Measurements from ENCODE around the gene PPEF2.
A peak's percentile ranks its signal among the peaks of the same experiment; 100 is the strongest.
"Not testable (repeated sequence)": the region's sequence is repeated elsewhere in the genome, so short reads cannot be mapped to it uniquely, and the experiment has no call there.

The PPEF2 gene, protein sequence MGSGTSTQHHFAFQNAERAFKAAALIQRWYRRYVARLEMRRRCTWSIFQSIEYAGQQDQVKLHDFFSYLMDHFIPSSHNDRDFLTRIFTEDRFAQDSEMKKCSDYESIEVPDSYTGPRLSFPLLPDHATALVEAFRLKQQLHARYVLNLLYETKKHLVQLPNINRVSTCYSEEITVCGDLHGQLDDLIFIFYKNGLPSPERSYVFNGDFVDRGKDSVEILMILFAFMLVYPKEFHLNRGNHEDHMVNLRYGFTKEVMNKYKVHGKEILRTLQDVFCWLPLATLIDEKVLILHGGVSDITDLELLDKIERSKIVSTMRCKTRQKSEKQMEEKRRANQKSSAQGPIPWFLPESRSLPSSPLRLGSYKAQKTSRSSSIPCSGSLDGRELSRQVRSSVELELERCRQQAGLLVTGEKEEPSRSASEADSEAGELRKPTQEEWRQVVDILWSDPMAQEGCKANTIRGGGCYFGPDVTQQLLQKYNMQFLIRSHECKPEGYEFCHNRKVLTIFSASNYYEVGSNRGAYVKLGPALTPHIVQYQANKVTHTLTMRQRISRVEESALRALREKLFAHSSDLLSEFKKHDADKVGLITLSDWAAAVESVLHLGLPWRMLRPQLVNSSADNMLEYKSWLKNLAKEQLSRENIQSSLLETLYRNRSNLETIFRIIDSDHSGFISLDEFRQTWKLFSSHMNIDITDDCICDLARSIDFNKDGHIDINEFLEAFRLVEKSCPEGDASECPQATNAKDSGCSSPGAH

DNA sequence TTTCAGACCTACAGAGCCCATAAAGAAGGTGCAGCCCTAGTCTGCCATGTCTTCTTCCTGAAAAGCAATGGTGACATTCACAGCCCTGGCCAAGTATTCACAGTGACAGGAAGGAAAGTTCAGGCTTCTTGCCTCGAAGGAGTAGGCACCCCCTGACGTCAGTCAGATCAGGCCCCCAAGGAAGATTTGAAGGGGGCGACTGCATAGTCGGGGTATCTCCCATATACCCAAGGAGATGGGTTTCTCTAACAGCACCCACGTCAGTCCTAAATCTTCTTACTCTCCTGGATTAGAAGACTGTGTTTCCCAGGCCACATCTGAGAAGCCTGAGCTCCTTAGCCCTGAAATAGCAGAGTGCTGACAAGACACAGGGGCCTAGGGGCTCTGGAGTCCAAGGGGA, at the start of gene PPEF2:
TSS of gene PPEF2 (minus strand) at position 101 of the 400 bp plus-strand sequence. CDS start 6,127 bp downstream, outside the sequence.
- no peak for DNase-seq (ENCODE audit: low read depth in 2 of 2)

DNA sequence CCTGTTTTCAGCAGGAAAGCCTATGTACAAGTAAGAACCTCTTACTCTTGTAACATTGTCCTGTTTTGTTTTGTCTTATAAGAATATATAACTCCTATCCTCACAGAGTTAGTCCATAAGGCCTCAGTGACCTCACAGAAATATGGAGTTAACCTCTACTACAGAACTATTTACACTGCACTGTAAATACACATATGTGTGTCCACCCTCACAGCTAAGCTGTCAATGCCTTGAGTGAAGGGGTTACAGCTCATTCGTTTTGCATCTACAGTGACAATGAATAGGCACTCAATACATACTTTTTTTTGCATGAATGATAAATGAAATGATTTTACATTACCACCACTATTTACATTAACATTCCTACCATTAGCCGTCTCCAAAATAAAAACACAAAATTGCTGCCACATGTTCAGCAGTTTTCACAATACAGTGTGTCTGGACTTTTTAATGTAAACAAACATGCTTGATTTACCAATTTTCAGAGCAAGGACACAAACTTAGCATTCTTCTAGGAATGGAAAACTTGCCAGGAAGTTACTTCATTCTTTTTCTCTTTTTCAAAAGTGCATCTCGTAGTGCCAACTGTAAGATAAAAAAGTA, 48.1 kb upstream of the PPEF2 start:
- DNase-seq (ENCODE audit: low read depth in 2 of 2) = no peak

DNA sequence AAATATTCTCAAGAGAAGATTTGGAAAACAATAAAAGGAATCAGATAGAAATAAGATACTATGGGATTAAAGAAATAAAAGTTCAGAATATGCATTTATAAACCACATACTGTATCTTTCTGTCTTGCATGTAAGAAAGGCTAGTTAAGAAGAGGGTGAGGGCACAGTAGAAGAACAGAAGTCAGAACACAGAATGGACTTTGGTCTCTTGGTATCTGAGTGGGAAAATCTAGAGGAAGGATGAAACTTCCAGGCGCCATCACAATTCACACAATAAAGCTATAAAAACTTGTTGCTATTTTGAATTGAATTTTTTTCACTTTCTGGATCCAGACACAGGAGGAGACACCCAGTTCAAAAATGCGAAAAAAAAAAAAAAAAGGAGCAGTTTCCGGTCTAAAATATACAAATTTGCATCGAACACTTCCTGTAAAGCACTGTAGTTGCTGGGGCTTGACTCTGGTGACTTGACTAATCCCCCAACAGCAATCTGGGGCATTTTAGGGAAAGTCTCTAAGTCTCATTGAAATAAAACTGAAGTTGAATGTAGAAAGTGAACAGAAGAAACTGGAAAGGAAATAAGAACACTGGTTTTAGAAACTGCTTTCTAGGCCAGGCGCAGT, 46.7 kb upstream of the PPEF2 start:
- DNase-seq (ENCODE audit: low read depth in 2 of 2) = no peak

DNA sequence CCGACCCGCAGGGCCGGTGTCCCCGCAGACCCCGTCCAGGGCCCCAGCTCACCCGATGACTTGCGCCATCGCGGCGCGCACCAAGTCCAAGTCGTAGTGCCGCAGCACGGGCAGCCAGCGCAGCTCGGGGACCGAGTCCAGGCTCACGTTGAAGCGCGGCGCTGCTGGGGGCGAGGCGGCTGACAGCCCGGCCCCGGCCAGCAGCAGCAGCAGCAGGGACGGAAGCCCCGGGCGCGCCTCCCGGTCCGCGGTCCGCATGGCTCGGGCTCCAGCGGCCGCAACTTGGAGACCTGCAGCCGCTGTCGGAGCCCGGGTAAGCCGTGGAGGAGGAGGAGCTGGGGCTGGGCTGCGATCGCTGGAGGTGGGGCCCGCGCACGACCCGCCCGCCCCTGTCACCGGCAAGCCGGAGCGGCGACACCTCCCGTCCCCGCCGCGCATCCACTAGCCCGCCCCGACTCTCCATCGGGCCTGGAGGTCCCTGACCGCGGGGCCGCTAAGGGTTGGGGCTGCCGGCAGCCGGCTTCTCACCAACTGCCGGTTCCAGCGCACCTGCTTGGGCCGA, 38.5 kb upstream of the PPEF2 start, which contains the start of gene NAAA:
TSS of gene NAAA (minus strand) at position 322 of the 562 bp plus-strand sequence. CDS start at position 258, 64 bp downstream.
- peak; percentile 72 to 74 for DNase-seq (ENCODE audit: low read depth in 2 of 2)

DNA sequence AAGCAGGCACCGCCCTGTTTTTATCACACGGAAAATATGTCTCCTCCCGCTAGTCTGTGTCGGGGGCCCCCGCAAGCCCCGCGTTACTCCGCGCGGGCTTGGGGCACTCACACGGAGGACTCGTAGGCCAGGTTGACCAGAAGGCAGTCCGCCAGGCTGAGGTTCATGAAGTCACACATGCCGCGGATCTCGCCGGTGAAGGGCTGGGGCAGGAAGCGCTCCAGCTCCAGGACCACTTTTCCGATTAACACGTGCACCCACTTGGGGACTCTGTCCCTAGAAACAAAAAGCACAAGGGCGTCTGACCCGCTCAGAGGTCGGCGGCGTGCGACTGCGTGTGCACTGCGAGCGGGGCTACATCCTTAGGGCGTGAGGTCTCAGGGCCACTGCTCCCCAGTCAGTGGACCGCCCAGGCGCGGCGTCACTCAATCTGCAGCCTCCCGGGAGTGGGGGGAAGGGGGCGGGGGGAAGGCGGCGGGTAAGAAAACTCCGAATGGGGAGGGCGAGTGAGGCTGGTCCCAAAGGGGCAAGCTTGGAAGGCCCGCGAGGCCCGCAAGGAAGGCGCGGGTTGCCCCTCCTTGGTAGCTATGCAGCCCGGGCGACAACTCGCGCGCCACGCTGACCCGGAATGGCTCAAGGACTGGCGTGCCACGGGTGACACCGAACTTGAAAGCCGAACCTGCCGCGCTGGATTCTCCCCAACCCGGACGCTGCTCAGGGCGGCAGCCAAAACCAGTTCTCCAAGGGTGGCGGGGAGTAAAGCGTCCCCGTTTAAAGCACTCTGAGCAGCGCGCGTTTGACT, 37.8 kb upstream of the PPEF2 start:
- peak; percentile 62 to 65 for DNase-seq (ENCODE audit: low read depth in 2 of 2)

DNA sequence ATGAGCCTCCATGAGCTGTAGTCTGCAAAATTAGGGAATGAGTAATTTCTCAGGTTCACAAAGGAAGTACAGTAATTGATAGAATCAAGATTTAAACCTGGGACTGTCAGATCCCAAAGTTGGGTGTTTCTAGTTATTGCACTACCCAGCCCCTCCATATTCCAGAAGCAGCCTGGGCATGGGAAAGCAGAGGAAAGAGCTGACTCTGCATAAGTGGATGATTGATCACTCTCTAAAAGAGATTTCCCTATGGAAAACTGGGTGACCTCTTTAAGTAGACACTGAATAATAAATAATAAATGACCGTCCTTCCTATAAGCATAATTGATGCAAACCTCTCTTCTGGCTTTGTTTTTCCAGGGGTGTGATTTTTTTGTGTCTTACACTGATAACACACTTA, 33.4 kb upstream of the PPEF2 start:
- DNase-seq (ENCODE audit: low read depth in 2 of 2) = no peak

DNA sequence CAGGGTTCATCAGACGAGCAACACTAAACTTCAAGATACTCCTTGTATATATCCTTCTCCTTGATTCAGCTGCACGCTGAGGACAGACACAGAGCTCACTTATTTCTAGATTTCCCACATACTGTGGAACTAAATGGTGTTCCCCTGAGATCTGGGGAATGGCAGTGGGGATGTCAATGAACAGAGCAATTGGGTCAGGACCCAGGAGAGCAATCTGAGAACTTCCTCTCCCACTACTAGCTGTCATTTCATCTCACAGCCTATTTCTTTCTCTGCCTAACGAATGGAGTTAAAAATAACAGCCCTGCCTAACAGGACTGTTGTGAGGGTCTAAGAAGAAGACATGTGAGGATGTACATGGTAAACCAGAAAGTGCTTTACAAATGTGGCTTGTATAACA, 27.9 kb upstream of the PPEF2 start:
- no peak for DNase-seq (ENCODE audit: low read depth in 2 of 2)

DNA sequence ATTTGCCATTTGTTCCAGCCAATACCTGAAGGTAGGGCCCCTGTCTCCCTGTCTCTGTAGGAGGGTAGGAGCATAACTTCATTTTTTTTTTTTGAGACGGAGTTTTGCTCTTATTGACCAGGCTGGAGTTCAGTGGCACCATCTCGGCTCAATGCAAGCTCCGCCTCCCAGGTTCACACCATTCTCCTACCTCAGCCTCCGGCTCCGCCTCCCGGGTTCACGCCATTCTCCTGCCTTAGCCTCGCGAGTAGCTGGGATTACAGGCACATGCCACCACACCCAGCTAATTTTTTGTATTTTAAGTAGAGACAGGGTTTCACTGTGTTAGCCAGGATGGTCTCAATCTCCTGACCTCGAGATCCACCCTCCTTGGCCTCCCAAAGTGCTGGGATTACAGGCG, 22.7 kb upstream of the PPEF2 start:
- DNase-seq (ENCODE audit: low read depth in 2 of 2) = not testable (repeated sequence)

DNA sequence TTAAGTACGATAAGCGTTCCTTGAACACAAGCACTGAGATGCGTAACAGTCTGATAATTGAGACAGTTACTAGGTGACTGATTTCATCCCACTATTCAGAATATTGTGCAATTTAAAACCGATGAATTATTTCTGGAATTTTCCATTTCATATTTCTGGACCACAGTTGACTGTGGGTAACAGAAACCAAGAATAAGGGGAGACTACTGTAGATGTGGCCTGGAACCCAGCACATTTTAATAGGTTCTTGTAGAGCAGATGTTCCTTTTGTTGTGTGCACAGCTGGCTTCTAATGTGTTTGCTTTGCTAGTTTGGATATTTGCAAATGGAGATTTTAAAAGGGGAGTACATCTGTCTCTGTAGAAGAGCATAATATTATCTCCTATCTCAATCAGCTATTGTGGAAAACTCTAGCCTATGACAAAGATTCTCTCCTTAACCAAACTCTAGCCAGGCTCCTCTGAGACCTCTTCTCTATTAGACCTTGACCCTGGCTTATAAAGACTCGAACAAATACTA, 22.1 kb upstream of the PPEF2 start:
- DNase-seq (ENCODE audit: low read depth in 2 of 2) = no peak

DNA sequence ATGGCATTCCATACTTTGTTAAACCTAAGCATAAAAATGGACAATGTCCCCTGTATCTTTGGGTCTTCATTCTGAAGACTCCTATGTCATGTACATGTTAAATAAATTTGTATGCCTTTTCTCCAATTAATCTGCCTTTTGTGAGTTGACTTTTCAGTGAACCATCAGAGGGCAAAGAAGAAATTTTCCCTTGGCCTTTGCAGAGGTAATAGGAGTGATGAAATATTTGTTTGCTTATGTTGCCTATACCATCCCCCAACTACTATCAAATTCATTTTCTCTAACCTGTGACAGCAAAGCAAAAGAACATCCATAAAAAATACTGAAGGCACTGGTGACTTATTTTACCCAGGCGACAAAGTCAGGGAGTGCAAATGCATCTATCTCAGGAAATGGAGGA, 20.3 kb upstream of the PPEF2 start:
- no peak for DNase-seq (ENCODE audit: low read depth in 2 of 2)

DNA sequence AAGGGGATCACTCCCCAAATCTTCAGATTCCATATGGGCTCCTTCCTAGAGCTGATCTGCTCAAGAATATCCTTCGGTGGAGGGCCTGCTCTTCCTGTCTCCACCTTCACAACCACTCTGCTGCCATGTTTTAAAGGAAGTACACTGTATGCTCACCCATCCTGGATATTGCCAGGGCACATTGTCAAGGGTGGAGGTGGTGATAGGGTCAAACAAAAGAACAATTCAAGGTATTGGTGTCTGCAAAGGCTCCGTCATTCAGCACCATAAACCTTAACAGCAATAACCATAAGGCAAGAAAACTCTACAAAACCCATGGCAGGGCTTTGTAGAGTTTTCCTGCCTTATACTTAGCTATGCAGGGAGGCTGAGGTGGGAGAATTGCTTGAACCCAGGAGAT, 19.7 kb upstream of the PPEF2 start:
- no peak for DNase-seq (ENCODE audit: low read depth in 2 of 2)

DNA sequence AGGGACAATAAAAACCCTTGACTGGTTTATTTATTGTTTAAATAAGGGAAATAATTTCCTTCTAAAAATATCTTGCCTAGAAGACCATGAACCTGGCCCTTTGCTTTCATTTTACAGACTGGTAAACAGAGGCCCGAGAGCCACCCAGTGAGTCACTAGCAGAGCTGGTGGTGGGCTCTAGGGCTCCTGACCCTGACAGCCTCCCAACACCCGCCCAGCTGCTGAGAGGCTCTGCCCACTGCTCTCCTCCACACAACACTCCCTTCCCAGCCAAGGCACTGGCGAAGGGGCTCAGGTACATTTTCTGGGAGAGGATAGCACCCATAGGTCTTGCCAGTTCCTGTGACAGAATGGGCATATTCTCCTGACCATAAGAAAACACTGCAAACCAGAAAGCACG, 18.1 kb upstream of the PPEF2 start:
- no peak for DNase-seq (ENCODE audit: low read depth in 2 of 2)

DNA sequence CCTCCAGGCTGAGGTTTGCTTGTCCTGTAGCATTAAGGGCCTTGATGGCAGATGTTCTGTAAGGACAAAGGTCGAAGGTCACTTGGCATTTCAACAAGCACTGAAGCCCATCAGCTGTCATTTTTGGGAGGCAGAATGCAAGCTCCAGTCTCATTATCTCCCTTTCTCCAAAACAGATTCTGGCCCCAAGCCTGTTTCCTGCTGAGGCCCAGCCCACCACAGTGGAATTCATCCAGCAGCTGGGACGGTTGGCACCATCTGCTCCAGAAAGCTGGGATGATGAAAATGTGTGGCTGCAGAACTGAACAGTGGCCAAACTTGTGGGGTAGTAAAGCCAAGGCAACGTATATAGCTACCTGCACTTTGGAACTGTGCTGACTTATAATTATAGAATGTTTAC, 17.7 kb upstream of the PPEF2 start:
- no peak for DNase-seq (ENCODE audit: low read depth in 2 of 2)

DNA sequence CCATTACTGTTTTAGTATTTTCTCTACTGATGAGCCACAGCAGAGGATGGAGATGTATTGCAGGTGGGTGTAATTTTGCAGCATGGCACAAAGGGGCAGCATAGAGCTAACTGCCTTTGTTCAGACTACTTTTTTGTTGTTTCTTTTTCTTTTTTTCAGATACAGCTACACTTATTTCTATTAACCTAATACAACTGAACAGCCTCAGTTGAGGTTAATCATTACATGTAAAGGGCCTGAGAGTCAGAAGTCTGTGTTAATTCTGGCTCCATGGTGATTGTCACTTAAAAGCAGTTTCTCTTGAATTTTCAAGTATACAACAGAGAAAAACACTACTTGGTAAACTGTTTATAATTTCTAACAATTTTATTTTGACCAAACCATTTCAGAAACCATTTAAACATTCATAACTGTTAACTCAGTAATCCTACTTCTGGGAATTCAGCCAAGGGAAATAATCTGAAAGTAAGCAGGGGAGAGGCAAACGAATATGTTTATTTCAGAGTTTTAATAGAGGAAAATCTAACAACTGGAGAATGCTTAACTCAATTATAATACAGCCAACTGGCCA, 13.9 kb upstream of the PPEF2 start:
- no peak for DNase-seq (ENCODE audit: low read depth in 2 of 2)

DNA sequence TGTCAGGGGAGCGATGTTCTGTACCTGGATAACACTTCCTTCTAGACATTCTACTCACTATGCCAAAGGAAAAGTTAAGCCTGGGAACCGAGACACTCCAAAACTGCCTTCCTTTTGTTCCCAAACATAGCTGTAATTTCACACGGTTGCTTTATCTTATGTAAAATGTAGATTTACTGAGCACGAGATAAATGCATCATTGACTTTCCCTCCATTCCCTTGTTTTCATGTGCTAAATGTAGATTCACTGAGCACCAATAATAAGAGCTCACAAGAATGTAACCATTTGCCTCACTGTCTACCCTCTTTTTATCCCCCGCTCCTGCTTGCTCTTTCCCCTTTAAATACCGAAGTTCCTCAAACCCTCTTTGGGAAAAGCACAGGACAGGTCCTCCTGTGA, 10.7 kb upstream of the PPEF2 start:
- no peak for DNase-seq (ENCODE audit: low read depth in 2 of 2)

DNA sequence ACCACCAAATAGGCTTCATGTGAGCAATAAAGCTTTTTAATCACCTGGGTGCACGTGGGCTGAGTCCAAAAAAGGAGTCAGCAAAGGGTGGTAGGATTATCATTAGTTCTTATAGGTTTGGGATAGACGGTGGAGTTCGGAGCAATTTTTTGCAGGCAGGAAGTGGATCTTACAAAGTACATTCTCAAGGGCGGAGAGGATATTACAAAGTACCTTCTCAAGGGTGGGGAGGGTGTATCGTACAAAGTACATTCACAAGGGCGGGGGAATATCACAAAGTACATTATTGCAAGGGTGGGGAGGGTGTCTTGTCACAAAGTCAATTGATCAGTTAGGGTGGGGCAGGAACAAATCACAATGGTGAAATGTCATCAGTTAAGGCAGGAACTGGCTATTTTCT, 8.6 kb upstream of the PPEF2 start:
- not testable (repeated sequence) for DNase-seq (ENCODE audit: low read depth in 2 of 2)

DNA sequence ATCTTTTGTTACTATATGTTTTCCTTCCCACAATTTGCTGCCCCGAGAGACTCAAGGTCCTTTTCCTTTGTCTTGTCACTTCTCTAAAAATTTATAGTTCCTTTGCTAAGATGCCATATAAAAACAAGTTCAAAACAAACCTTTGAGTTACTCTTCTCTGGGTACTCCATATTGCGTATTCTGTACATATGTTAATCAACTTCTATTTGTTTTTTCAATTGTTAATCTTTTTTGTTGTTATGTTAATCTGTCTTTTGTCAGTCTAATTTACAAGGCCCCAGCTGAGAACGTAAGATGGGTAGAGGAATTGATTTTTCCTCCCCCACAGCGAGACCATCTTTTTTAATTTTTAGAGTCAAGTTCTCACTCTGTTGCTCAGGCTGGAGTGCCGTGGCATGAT, 7.2 kb upstream of the PPEF2 start:
- DNase-seq (ENCODE audit: low read depth in 2 of 2) = no peak

DNA sequence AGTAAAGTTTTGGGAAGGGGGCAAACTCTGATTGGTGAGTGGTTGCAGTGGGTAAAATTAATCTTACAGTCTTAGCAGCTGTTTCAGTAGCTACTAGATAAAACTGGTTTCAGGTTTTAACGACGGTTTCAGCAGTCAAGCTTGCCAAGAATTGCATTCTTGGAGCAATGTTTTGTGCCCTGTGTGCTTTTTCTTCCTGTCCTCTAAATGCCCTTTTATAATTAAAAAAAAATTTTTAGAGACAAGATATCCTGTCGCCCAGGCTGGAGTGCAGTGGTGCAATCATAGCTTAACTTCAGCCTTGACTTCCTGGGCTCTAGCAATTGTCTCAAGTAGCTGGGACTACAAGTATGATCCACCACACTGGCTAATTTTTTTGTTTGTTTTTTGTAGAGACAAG, 6.3 kb upstream of the PPEF2 start:
- no peak for DNase-seq (ENCODE audit: low read depth in 2 of 2)

DNA sequence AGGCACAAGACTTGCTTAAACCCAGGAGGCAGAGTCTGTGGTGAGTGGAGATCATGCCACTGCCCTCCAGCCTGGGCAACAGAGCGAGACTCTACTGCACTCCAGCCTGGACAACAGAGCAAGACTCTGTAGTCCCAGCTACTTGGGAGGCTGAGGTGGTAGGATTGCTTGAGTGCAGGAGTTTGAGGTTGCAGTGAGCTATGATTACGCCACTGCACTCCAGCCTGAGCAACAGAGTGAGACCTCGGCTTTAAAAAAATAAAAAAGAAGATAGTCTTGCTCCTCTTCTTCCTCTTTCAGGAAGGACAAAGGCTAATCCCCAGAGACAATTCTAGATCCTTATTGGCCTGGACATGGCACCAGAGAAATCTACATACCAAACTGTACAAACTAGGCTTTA, 5.7 kb upstream of the PPEF2 start:
- DNase-seq (ENCODE audit: low read depth in 2 of 2) = no peak

DNA sequence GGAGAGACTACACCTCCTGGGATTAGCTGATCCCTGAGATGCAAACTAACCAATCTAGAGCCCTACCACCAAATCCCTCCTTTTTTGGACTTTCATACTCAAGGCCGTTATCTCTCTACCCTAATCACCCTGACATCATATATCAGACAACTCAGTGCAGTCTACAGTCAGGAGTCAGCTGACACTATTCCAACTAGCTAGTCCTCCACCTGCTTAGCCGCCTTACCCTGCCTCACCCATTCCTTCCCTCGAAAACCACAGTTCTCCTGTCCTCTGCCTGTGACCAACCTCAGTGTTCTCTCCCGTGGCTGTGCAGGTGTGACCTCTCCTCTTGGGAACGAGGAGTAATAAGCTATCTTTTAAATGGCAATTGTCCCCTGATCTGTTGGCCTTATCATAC, 1.8 kb upstream of the PPEF2 start:
- DNase-seq (ENCODE audit: low read depth in 2 of 2) = no peak
